ENCODE results near the gene PCDHA5. TPM values are rescaled to one million over a fixed set of nuclear protein-coding genes. Genes with fewer than 3 reads are reported as not detected.
"Not testable (repeated sequence)": the region's sequence is repeated elsewhere in the genome, so short reads cannot be mapped to it uniquely, and the experiment has no call there.

PCDHA5 gene
- total RNA-seq, 4 donors from 2014 or later, result 0.05 to 0.19 (median 0.10) TPM; not detected in 1

DNA sequence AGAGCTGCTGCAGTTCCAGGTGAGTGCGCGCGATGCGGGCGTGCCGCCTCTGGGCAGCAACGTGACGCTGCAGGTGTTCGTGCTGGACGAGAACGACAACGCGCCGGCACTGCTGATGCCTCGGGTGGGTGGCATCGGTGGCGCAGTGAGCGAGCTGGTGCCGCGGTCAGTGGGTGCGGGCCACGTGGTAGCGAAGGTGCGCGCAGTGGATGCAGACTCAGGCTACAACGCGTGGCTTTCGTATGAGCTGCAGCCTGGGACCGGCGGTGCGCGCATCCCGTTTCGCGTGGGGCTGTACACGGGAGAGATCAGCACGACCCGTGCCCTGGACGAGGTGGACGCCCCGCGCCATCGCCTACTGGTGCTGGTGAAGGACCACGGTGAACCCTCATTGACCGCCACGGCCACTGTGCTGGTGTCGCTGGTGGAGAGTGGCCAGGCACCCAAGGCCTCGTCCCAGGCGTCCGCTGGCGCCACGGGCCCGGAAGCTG, 18.6 kb upstream of the PCDHA5 start:
- WGBS, 2 donors, result 46 to 50% methylated on average over 21 to 50 of the region's 53 CpGs
- intact Hi-C loops (cut with DNase I; ENCODE audit: low total_unique reads), result no loop called here
- H3K4me3 ChIP-seq (ENCODE audit: low read depth, poor library complexity, severe bottlenecking), result no peak overlapping the region

DNA sequence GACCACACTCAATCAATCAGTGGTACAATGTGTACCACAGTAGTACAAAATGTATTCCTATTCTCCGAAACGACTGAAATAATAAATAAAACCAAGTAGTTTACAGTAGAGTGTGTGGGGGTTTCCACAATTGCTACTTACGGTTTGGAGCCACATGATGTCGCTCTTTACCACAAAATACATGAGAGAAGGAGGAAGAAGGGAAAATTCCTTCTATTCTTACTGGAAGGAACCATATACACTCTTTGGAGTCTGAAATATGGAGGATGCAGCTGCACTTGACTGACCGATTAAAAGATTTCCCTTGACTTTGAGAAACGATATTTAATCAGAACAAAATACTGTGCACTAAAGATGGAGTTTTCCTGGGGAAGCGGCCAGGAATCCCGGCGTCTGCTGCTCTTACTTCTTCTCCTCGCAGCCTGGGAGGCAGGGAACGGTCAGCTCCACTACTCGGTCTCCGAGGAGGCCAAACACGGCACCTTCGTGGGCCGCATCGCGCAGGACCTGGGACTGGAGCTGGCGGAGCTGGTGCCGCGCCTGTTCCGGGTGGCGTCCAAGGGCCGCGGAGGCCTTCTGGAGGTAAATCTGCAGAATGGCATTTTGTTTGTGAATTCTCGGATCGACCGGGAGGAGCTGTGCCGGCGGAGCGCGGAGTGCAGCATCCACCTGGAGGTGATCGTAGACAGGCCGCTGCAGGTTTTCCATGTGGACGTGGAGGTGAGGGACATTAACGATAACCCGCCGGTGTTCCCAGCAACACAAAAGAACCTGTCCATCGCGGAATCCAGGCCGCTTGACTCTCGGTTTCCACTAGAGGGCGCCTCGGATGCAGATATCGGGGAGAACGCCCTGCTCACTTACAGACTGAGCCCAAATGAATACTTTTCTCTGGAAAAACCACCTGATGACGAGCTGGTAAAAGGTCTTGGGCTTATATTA, 14.3 kb upstream of the PCDHA5 start, which contains the start of gene PCDHA4:
Gene PCDHA4 (plus strand): TSS at position 235 of the 942 bp plus-strand sequence.
- DNase-seq (ENCODE audit: low spot score in 2 of 2), result peak in 1 of 2 donors; percentile 81
- no peak within 1 kb of the TSS for H3K4me3 ChIP-seq (ENCODE audit: low read depth, poor library complexity, severe bottlenecking)
- WGBS, 2 donors, result 18 to 26% methylated on average over 31 to 47 of the region's 47 CpGs
- TF ChIP-seq POLR2A (IDR thresholded peaks at IDR 0.05), result no peak
- TF ChIP-seq CTCF (IDR thresholded peaks at IDR 0.05), result no peak
- intact Hi-C loops (cut with DNase I; ENCODE audit: low total_unique reads), result no loop called here

More for the DNA sequence above, 18.6 kb upstream of the PCDHA5 start:
- no peak for TF ChIP-seq POLR2A (IDR thresholded peaks at IDR 0.05)
- TF ChIP-seq CTCF (IDR thresholded peaks at IDR 0.05), result no peak
- DNase-seq (ENCODE audit: low spot score in 2 of 2), result no peak

DNA sequence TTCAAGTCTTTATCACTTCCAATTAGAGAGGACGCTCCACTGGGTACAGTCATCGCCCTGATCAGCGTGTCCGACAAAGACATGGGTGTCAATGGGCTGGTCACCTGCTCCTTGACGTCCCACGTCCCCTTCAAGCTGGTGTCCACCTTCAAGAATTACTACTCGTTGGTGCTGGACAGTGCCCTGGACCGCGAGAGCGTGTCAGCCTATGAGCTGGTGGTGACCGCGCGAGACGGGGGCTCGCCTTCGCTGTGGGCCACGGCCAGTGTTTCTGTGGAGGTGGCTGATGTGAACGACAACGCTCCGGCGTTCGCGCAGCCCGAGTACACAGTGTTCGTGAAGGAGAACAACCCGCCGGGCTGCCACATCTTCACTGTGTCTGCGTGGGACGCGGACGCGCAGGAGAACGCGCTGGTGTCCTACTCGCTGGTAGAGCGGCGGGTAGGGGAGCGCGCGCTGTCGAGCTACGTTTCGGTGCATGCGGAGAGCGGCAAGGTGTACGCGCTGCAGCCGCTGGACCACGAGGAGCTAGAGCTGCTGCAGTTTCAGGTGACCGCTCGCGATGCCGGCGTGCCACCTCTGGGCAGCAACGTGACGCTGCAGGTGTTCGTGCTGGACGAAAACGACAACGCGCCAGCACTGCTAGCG, 13.0 kb upstream of the PCDHA5 start:
- DNase-seq (ENCODE audit: low spot score in 2 of 2); H3K4me3 ChIP-seq (ENCODE audit: low read depth, poor library complexity, severe bottlenecking); intact Hi-C loops (cut with DNase I; ENCODE audit: low total_unique reads): not testable (repeated sequence)
- WGBS, 2 donors, result 55 to 62% methylated on average over 37 to 54 of the region's 62 CpGs

DNA sequence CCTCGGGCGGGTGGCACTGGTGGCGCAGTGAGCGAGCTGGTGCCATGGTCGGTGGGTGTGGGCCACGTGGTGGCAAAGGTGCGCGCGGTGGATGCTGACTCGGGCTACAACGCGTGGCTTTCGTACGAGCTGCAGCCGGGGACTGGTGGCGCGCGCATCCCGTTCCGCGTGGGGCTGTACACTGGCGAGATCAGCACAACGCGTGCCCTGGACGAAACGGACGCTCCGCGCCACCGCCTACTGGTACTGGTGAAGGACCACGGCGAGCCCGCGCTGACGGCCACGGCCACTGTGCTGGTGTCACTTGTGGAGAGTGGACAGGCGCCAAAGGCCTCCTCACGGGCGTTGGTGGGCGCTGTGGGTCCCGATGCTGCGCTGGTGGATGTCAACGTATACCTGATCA, 12.5 kb upstream of the PCDHA5 start:
- no peak for TF ChIP-seq CTCF (IDR thresholded peaks at IDR 0.05)
- TF ChIP-seq POLR2A (IDR thresholded peaks at IDR 0.05), result no peak
- 66 to 76% methylated on average over 37 to 42 of the region's 43 CpGs for WGBS, 2 donors
- DNase-seq (ENCODE audit: low spot score in 2 of 2), result no peak
- intact Hi-C loops (cut with DNase I; ENCODE audit: low total_unique reads), result no loop called here
- H3K4me3 ChIP-seq (ENCODE audit: low read depth, poor library complexity, severe bottlenecking), result no peak overlapping the region

DNA sequence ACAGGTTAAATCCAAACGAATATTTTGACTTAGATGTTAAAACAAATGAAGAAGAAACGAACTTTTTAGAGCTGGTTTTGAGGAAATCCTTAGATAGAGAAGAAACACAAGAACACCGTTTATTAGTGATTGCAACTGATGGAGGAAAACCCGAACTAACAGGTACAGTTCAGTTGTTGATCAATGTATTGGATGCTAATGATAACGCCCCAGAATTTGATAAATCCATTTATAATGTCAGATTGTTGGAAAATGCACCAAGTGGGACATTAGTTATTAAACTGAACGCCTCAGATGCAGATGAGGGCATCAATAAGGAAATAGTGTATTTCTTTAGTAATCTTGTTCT, 842 bp downstream of the PCDHA5 start:
- TF ChIP-seq POLR2A (IDR thresholded peaks at IDR 0.05) (no peak), CTCF (IDR thresholded peaks at IDR 0.05) (no peak)
- no peak overlapping the region for H3K4me3 ChIP-seq (ENCODE audit: low read depth, poor library complexity, severe bottlenecking)
- no peak for DNase-seq (ENCODE audit: low spot score in 2 of 2)
- intact Hi-C loops (cut with DNase I; ENCODE audit: low total_unique reads), result no loop called here
- WGBS, 2 donors, result 25 to 26% methylated on average over 6 of the region's 6 CpGs

DNA sequence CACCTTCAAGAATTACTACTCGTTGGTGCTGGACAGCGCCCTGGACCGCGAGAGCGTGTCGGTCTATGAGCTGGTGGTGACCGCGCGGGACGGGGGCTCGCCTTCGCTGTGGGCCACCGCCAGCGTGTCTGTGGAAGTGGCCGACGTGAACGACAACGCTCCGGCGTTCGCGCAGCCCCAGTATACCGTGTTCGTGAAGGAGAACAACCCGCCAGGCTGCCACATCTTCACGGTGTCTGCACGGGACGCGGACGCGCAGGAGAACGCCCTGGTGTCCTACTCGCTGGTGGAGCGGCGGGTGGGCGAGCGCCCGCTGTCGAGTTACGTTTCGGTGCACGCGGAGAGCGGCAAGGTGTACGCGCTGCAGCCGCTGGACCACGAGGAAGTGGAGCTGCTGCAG, 1.6 kb downstream of the PCDHA5 start:
- WGBS, 2 donors, result 62 to 63% methylated on average over 38 to 47 of the region's 48 CpGs

More for the DNA sequence above, 1.6 kb downstream of the PCDHA5 start:
- intact Hi-C loops (cut with DNase I; ENCODE audit: low total_unique reads); DNase-seq (ENCODE audit: low spot score in 2 of 2); H3K4me3 ChIP-seq (ENCODE audit: low read depth, poor library complexity, severe bottlenecking): not testable (repeated sequence)

Measured in lower leg skin (tissue), 4 donors.